Measurements from ENCODE around the gene CDAN1.
A peak's percentile ranks its signal among the peaks of the same experiment; 100 is the strongest.

The CDAN1 gene

GRCh38 chr15:42733027-42733426, 3.9 kb downstream of the CDAN1 start:
- no peak for DNase-seq (ENCODE audit: low spot score)

GRCh38 chr15:42732095-42732827, 4.7 kb downstream of the CDAN1 start:
- DNase-seq (ENCODE audit: low spot score), result no peak

- no peak for DNase-seq (ENCODE audit: low spot score)
Observed at GRCh38 chr15:42731461-42731860, 5.5 kb downstream of the CDAN1 start.

GRCh38 chr15:42730536-42730935, 6.4 kb downstream of the CDAN1 start:
- no peak for DNase-seq (ENCODE audit: low spot score)

GRCh38 chr15:42730135-42730534, 6.8 kb downstream of the CDAN1 start:
- DNase-seq (ENCODE audit: low spot score), result no peak

GRCh38 chr15:42729409-42729808, 7.5 kb downstream of the CDAN1 start:
- no peak for DNase-seq (ENCODE audit: low spot score)

- no peak for DNase-seq (ENCODE audit: low spot score)
Observed at GRCh38 chr15:42728972-42729371, 8.0 kb downstream of the CDAN1 start.

GRCh38 chr15:42728560-42728959, 8.4 kb downstream of the CDAN1 start:
- no peak for DNase-seq (ENCODE audit: low spot score)

- no peak for DNase-seq (ENCODE audit: low spot score)
Observed at GRCh38 chr15:42727750-42728381, 9.1 kb downstream of the CDAN1 start.

GRCh38 chr15:42726114-42726513, 10.8 kb downstream of the CDAN1 start:
- DNase-seq (ENCODE audit: low spot score), result no peak

GRCh38 chr15:42725331-42725903, 11.5 kb downstream of the CDAN1 start:
- DNase-seq (ENCODE audit: low spot score), result no peak

- DNase-seq (ENCODE audit: low spot score), result no peak
Observed at GRCh38 chr15:42724276-42724675, 12.7 kb downstream of the CDAN1 start.

GRCh38 chr15:42723068-42723467, 13.9 kb downstream of the CDAN1 start:
- DNase-seq (ENCODE audit: low spot score), result no peak

GRCh38 chr15:42721916-42722315, 15.0 kb downstream of the CDAN1 start:
- no peak for DNase-seq (ENCODE audit: low spot score)

GRCh38 chr15:42721016-42721415, 15.9 kb downstream of the CDAN1 start:
- DNase-seq (ENCODE audit: low spot score), result no peak

- no peak for DNase-seq (ENCODE audit: low spot score)
Observed at GRCh38 chr15:42720071-42720470, 16.9 kb downstream of the CDAN1 start.

- DNase-seq (ENCODE audit: low spot score), result no peak
Observed at GRCh38 chr15:42719043-42719442, 17.9 kb downstream of the CDAN1 start.

GRCh38 chr15:42716626-42717025, 20.3 kb downstream of the CDAN1 start:
- DNase-seq (ENCODE audit: low spot score), result no peak

- peak; percentile 1 for DNase-seq (ENCODE audit: low spot score)
Observed at GRCh38 chr15:42716125-42716524, 20.8 kb downstream of the CDAN1 start.

GRCh38 chr15:42712584-42712983, 24.3 kb downstream of the CDAN1 start:
- no peak for DNase-seq (ENCODE audit: low spot score)

- DNase-seq (ENCODE audit: low spot score), result no peak
Observed at GRCh38 chr15:42711746-42712145, 25.2 kb downstream of the CDAN1 start.

- DNase-seq (ENCODE audit: low spot score), result no peak
Observed at GRCh38 chr15:42710662-42711061, 26.3 kb downstream of the CDAN1 start.

- DNase-seq (ENCODE audit: low spot score), result no peak
Observed at GRCh38 chr15:42707873-42708544, 28.9 kb downstream of the CDAN1 start.
